ENCODE measurements around the gene IGSF11. TPM values are rescaled to one million over a fixed set of nuclear protein-coding genes. Genes with fewer than 3 reads are reported as not detected.

IGSF11 gene
- total and polyA plus RNA-seq, 9 donors = 0.82 to 3.8 (median 1.9) TPM

DNA sequence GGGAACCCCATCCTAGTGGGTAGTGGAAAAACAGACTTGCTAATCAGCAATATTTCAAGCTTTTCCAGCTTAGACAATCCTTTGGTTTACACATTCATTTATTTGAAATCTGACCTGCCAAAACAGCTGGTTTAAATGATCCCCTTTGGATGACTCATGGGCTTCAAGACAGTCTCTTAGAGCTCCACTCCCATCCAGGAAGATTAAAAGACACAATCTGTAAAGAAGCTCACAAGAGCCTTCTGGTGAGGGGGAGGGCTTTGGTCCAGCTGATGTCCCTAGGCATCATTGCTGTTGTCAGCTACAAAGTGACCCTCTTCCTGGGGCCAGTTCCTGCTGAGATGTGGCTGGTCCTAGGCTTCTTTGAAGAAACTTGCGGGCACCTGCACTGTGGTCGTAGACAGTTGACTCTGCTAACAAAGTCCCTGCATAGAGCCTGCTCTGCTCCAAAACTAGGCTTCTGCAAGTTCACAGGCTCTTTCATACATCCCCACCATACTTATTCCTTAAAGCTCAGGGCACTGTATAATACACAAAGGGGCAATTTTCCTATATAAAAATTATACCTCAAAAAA lies 73.7 kb downstream of the IGSF11 start:
- DNase-seq = peak; percentile 7
- WGBS (ENCODE audit: insufficient coverage) = 96% methylated on average over 2 of the region's 2 CpGs

DNA sequence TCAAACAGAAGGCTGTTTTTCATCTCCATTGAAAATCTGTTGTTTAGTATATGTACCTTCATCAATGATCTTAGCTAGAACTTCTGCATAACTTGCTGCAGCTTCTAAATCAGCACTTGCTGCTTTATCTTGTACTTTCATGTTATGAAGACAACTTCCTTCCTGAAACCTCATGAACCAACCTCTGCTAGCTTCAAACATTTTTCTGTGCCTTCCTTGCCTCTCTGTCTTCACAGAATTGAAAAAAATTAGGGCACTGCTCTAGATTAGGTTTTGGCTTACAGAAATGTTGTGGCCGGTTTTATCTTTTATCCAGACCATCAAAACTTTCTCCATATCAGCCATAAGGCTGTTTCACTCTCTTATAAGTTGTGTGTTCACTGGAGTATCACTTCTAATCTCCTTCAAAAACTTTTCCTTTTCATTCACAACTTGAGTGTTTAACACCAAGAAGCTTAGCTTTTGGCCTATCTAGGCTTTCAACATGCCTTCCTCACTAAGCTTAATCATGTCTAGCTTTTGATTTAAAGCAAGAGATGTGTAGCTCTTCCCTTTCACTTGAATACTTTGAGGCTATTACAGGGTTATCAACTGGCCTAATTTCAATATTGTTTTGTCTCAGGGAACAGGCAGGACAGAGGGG lies 78.6 kb downstream of the IGSF11 start:
- Histone ChIP-seq H3K4me3 (ENCODE audit: low read length) (no peak overlapping the region), H3K9me3 (replicated peaks; ENCODE audit: control insufficient read depth, low read depth, low read length) (peaks cover 9% of the 10 kb centered on the region), H3K4me1 (ENCODE audit: control insufficient read depth, insufficient read depth, low read length) (no peaks in the 10 kb centered on the region), H3K36me3 (ENCODE audit: control insufficient read depth, insufficient read depth, low read length) (no peaks in the 10 kb centered on the region), H3K27ac (ENCODE audit: low read length) (no peak overlapping the region), H3K27me3 (ENCODE audit: control insufficient read depth, insufficient read depth, low read length) (no peaks in the 10 kb centered on the region)
- no peak for DNase-seq
- no CpG with 5 or more reads among the region's 1 CpG for WGBS (ENCODE audit: insufficient coverage)

More for the DNA sequence above, 73.7 kb downstream of the IGSF11 start:
- Histone ChIP-seq H3K27me3 (ENCODE audit: control insufficient read depth, insufficient read depth, low read length) (no peaks in the 10 kb centered on the region), H3K36me3 (ENCODE audit: control insufficient read depth, insufficient read depth, low read length) (no peaks in the 10 kb centered on the region), H3K9me3 (replicated peaks; ENCODE audit: control insufficient read depth, low read depth, low read length) (no peaks in the 10 kb centered on the region), H3K4me3 (ENCODE audit: low read length) (no peak overlapping the region), H3K4me1 (ENCODE audit: control insufficient read depth, insufficient read depth, low read length) (no peaks in the 10 kb centered on the region), H3K27ac (ENCODE audit: low read length) (no peak overlapping the region)

DNA sequence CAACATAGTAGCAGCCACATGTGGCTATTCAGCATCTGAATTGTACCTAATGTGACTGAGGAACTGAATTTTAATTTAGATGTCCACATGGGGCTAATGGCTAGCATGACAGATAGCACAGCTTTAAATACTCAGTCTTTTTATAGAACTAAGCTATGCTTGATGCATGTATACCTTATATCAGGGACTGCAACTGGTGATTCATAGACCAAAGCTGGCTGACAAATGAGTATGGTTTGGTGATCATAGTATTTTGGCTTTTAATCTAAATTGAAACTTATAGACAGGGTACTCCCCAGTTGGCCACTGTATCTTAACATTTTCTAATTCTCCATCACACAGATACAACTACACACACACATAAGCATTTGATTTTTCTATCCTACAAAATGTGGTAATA lies 83.6 kb downstream of the IGSF11 start:
- H3K36me3 ChIP-seq (ENCODE audit: control insufficient read depth, insufficient read depth, low read length) = no peaks in the 10 kb centered on the region
- DNase-seq = no peak

DNA sequence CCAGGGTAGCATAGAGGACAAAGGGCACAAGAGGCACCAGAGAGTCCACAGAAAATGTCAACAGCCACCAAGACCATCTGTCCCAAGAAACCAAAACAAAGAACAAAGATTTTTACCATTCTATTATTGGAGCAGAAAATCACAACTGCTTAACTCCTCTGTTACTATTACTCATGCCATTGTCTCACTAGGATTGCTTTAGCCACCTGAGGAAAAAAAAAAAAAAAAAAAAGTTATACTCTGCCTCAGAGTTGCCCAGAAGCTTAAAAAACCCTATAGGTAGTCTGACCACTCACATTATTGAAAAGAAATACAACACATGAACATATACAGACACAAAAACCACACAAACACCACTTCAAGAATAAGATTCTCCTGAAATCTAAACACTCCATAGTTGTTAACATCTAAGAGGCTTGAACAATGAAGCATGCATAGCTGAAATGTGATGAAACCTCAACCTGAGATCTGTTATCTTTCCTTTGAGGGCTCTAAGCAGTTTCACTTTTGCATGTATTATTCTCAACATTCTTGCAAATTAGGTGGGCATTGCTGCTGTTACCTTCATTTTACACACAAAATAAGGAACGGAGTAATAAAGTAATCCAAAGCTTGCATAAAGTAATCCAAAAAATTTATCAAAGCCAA lies 85.4 kb downstream of the IGSF11 start:
- no peaks in the 10 kb centered on the region for H3K27me3 ChIP-seq (ENCODE audit: control insufficient read depth, insufficient read depth, low read length)
- no peak for DNase-seq
- H3K36me3 ChIP-seq (ENCODE audit: control insufficient read depth, insufficient read depth, low read length) = no peaks in the 10 kb centered on the region
- WGBS (ENCODE audit: insufficient coverage) = no CpG with 5 or more reads among the region's 1 CpG
- H3K4me3 ChIP-seq (ENCODE audit: low read length) = no peak overlapping the region
- H3K4me1 ChIP-seq (ENCODE audit: control insufficient read depth, insufficient read depth, low read length) = no peaks in the 10 kb centered on the region
- peaks cover 3% of the 10 kb centered on the region for H3K9me3 ChIP-seq (replicated peaks; ENCODE audit: control insufficient read depth, low read depth, low read length)
- H3K27ac ChIP-seq (ENCODE audit: low read length) = no peak overlapping the region

More for the DNA sequence above, 83.6 kb downstream of the IGSF11 start:
- Histone ChIP-seq H3K4me1 (ENCODE audit: control insufficient read depth, insufficient read depth, low read length) (no peaks in the 10 kb centered on the region), H3K27me3 (ENCODE audit: control insufficient read depth, insufficient read depth, low read length) (no peaks in the 10 kb centered on the region), H3K27ac (ENCODE audit: low read length) (no peak overlapping the region), H3K4me3 (ENCODE audit: low read length) (no peak overlapping the region), H3K9me3 (replicated peaks; ENCODE audit: control insufficient read depth, low read depth, low read length) (peaks cover 9% of the 10 kb centered on the region)

DNA sequence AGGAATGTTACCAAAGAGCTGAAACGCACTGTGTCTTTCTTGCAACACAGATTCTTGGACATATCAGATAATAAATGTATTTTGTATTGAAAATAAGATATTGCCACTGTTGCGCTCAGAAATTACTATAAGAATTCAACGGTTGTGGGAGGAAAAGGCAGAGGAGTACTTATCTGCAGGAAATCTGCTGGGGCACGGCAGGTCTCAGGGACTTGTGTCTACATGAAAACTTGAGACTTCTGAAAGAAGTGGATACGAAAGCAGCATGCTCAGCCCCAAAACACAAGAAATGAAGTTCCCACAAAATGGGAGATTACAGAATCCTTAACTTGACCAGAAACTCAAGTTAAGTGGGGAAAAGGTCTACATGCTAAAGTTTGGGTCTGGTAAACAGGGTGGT lies 86.5 kb downstream of the IGSF11 start:
- no peak overlapping the region for H3K27ac ChIP-seq (ENCODE audit: low read length)
- H3K9me3 ChIP-seq (replicated peaks; ENCODE audit: control insufficient read depth, low read depth, low read length) = no peaks in the 10 kb centered on the region
- H3K4me1 ChIP-seq (ENCODE audit: control insufficient read depth, insufficient read depth, low read length) = no peaks in the 10 kb centered on the region
- H3K4me3 ChIP-seq (ENCODE audit: low read length) = no peak overlapping the region
- WGBS (ENCODE audit: insufficient coverage) = 79% methylated on average over 2 of the region's 5 CpGs
- no peaks in the 10 kb centered on the region for H3K27me3 ChIP-seq (ENCODE audit: control insufficient read depth, insufficient read depth, low read length)
- H3K36me3 ChIP-seq (ENCODE audit: control insufficient read depth, insufficient read depth, low read length) = no peaks in the 10 kb centered on the region
- no peak for DNase-seq

DNA sequence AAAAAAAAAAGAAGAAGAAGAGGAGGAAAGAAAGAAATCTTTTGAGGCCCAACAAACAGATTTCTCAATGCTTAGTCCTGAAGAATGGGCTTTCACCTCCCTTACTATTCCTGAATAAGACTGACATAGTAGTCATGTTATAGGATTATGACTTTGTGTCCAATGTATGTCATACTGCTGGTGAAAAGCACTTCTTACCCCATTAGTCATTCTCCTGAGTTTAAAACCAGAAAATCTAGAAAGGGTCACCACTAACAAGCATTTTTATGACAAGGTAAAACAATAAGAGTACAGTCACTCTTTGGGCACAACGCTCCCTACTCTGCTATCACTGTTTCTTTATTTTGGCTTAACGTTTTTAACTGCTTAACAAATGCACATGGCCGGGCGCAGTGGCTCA lies 88.2 kb downstream of the IGSF11 start:
- Histone ChIP-seq H3K27ac (ENCODE audit: low read length) (no peak overlapping the region), H3K36me3 (ENCODE audit: control insufficient read depth, insufficient read depth, low read length) (no peaks in the 10 kb centered on the region), H3K9me3 (replicated peaks; ENCODE audit: control insufficient read depth, low read depth, low read length) (no peaks in the 10 kb centered on the region), H3K4me3 (ENCODE audit: low read length) (no peak overlapping the region), H3K27me3 (ENCODE audit: control insufficient read depth, insufficient read depth, low read length) (no peaks in the 10 kb centered on the region), H3K4me1 (ENCODE audit: control insufficient read depth, insufficient read depth, low read length) (no peaks in the 10 kb centered on the region)
- DNase-seq = no peak
- 80% methylated on average over 1 of the region's 4 CpGs for WGBS (ENCODE audit: insufficient coverage)

DNA sequence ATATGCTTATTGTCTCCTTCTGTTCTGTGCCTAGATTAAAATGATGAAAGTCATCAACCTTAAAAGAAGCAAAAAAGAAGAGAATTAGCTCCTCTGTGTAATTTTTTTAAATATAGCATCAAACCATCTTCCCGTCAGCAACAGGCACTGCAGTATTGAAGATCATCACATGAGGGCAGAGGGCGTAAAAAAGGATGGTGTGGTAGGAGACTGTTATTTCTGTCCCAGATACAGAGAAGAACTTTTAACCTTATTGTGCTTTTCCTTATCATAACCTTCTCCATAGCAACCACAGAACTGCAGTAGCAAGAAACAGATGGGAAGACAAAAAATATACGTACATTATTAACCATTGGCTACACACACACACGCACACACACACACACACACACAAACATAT lies 88.8 kb downstream of the IGSF11 start:
- no peaks in the 10 kb centered on the region for H3K4me1 ChIP-seq (ENCODE audit: control insufficient read depth, insufficient read depth, low read length)
- no peak for DNase-seq
- WGBS (ENCODE audit: insufficient coverage) = no CpG with 5 or more reads among the region's 4 CpGs

DNA sequence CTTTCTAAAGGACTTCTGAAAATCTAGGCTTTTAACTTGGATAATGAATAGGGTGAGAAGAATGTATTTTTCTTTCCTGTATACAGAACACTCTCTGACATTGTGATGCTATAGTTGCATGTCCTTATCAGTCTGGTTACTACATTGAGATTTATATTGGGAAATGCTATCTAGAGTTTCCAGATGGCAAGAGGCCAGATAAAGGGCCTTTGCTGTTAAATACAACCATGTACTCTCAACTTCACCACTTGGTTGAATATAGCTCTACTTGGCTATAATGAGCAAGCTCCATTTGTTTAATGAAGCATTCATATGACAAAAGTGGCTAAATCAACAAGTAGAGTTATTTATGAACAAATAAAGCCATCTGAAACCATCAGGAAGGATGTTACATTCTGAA lies 91.0 kb downstream of the IGSF11 start:
- H3K4me3 ChIP-seq (ENCODE audit: low read length) = no peak overlapping the region
- no peak overlapping the region for H3K27ac ChIP-seq (ENCODE audit: low read length)
- H3K36me3 ChIP-seq (ENCODE audit: control insufficient read depth, insufficient read depth, low read length) = no peaks in the 10 kb centered on the region
- H3K4me1 ChIP-seq (ENCODE audit: control insufficient read depth, insufficient read depth, low read length) = no peaks in the 10 kb centered on the region
- DNase-seq = peak; percentile 12
- no peaks in the 10 kb centered on the region for H3K9me3 ChIP-seq (replicated peaks; ENCODE audit: control insufficient read depth, low read depth, low read length)
- no peaks in the 10 kb centered on the region for H3K27me3 ChIP-seq (ENCODE audit: control insufficient read depth, insufficient read depth, low read length)

More for the DNA sequence above, 88.8 kb downstream of the IGSF11 start:
- Histone ChIP-seq H3K36me3 (ENCODE audit: control insufficient read depth, insufficient read depth, low read length) (no peaks in the 10 kb centered on the region), H3K4me3 (ENCODE audit: low read length) (no peak overlapping the region), H3K27ac (ENCODE audit: low read length) (no peak overlapping the region), H3K9me3 (replicated peaks; ENCODE audit: control insufficient read depth, low read depth, low read length) (no peaks in the 10 kb centered on the region), H3K27me3 (ENCODE audit: control insufficient read depth, insufficient read depth, low read length) (no peaks in the 10 kb centered on the region)

DNA sequence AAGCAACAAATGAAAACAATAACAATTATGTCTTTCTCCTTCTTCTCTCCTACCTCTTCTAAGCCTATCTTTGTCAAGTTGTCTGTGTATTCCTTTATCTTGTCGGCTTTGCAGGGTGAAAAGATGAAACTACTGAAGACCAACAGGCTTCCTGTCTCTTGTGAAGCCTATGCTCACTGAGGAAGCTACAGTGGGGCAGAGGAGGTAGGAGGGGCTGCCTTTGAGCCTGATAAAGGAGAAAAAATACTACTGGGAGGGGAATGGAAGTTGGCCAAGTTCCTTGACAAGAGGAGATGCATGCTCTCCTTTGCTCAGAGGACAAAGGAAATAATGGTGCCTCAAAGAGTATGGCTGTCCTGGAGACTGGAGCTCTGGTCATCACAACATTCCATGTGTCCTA lies 92.0 kb downstream of the IGSF11 start:
- no peaks in the 10 kb centered on the region for H3K9me3 ChIP-seq (replicated peaks; ENCODE audit: control insufficient read depth, low read depth, low read length)
- no CpG with 5 or more reads among the region's 1 CpG for WGBS (ENCODE audit: insufficient coverage)
- H3K27ac ChIP-seq (ENCODE audit: low read length) = no peak overlapping the region
- H3K27me3 ChIP-seq (ENCODE audit: control insufficient read depth, insufficient read depth, low read length) = no peaks in the 10 kb centered on the region
- H3K4me3 ChIP-seq (ENCODE audit: low read length) = no peak overlapping the region
- no peak for DNase-seq
- H3K36me3 ChIP-seq (ENCODE audit: control insufficient read depth, insufficient read depth, low read length) = no peaks in the 10 kb centered on the region
- no peaks in the 10 kb centered on the region for H3K4me1 ChIP-seq (ENCODE audit: control insufficient read depth, insufficient read depth, low read length)

DNA sequence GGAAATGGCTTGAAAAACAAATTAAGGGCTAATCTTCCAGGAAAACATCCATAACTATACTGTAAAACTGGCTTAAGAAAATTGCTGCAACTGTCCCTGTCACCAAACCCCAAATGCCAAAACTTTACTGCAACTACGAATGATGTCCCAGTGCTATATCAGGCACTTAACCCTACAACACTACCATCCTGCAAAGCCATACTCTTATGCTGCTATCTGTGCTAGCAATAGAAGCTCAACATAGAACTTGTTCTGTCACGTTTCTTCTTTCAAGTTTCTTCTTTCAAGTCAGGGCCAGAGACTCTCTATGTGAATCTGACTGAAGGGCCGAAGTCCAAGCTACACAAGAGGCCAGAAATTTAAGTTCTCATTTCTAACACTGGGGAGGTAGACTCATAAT lies 92.5 kb downstream of the IGSF11 start:
- no peak overlapping the region for H3K4me3 ChIP-seq (ENCODE audit: low read length)
- H3K4me1 ChIP-seq (ENCODE audit: control insufficient read depth, insufficient read depth, low read length) = no peaks in the 10 kb centered on the region
- H3K9me3 ChIP-seq (replicated peaks; ENCODE audit: control insufficient read depth, low read depth, low read length) = no peaks in the 10 kb centered on the region
- DNase-seq = no peak
- H3K27me3 ChIP-seq (ENCODE audit: control insufficient read depth, insufficient read depth, low read length) = no peaks in the 10 kb centered on the region
- no peak overlapping the region for H3K27ac ChIP-seq (ENCODE audit: low read length)
- WGBS (ENCODE audit: insufficient coverage) = 79% methylated on average over 2 of the region's 3 CpGs
- H3K36me3 ChIP-seq (ENCODE audit: control insufficient read depth, insufficient read depth, low read length) = no peaks in the 10 kb centered on the region

Measured in muscle of leg (tissue), 11 donors.